Right lobe of liver (tissue), 6 donors: ENCODE data around the gene PDE10A. TPM values are rescaled to one million over a fixed set of nuclear protein-coding genes. Genes with fewer than 3 reads are reported as not detected.

Experiments used
- ATAC-seq, 4 donors: fragments of 200-7000 bp; cut with Tn5 transposase; one replicate each; pipeline ENCODE4 v1.9.1; 2020; ENCODE audit warnings: mild to moderate bottlenecking in 4 of 4, moderate library complexity in 4 of 4
- DNase-seq, 3 donors: peaks; one replicate each; pipeline ENCODE4 v3.0.0-alpha.2; 2020
- H3K27ac ChIP-seq, 3 donors: fragments of 200-600 bp; one replicate each; pipeline ENCODE4 v1.8.0; 2022
- H3K27me3 ChIP-seq, 2 donors: fragments of 200-600 bp; one replicate each; pipeline ENCODE4 v1.8.0; 2022
- H3K36me3 ChIP-seq, 4 donors: fragments of 200-600 bp; sonication (generic) in 1 of 4; one replicate each; pipeline versions ENCODE4 v1.5.1 to v1.8.0; 2017 to 2022; ENCODE audit warnings: control low read depth in 1 of 4
- H3K4me1 ChIP-seq, 4 donors: fragments of 200-600 bp; sonication (generic) in 1 of 4; one replicate each; pipeline versions ENCODE4 v1.5.1 to v1.8.0; 2017 to 2022; ENCODE audit warnings: control low read depth in 1 of 4
- H3K4me3 ChIP-seq, 3 donors: fragments of 200-600 bp; one replicate each; pipeline ENCODE4 v1.8.0; 2022
- H3K9me3 ChIP-seq, 4 donors: fragments of 200-600 bp; sonication (generic) in 1 of 4; one replicate each; pipeline versions ENCODE4 v1.5.1 to v1.8.0; 2017 to 2022; ENCODE audit warnings: control low read depth in 1 of 4
- CTCF ChIP-seq, 4 donors: fragments of 200-600 bp in 3 of 4; fragments of 450-650 bp in 1 of 4; IDR thresholded peaks; one replicate each; pipeline versions ENCODE4 v1.5.1 to v1.8.0; 2016 to 2022; ENCODE audit warnings: antibody characterized with exemption in 4 of 4, mild to moderate bottlenecking in 2 of 4
- POLR2A ChIP-seq: fragments of 450-650 bp; IDR thresholded peaks from one replicate; pipeline ENCODE4 v1.6.1; 2017; ENCODE audit warnings: antibody characterized with exemption, mild to moderate bottlenecking
- WGBS: methylation state at CpG from one replicate; pipeline ENCODE4 v1.1.6; 2018; ENCODE audit warnings: low coverage, low lambda C conversion rate; ENCODE audit not compliant: insufficient coverage; ENCODE audit errors: missing lambda C conversion rate; 5-methylcytosine and 5-hydroxymethylcytosine counted together
- intact Hi-C, 2 donors: fragments of 100-400 bp; cut with DNase I; formaldehyde crosslinking; loops; one replicate each; pipeline versions ENCODE4 v1.11.2 to v1.14.1; 2022
- total RNA-seq, 6 experiments: library from RNA; depleted of rRNA in 2 of 6; stranded (reverse); fragments of >200 nt in 2 of 6; fragmentation: NEBNext Ultra II Directional in 3 of 6; extraction: Animal tissue kit (Norgen Biotek cat#: 25700) in 3 of 6; gene quantifications; one replicate each; pipeline versions ENCODE4 v1.1.0 to v1.2.4, GENCODE V29; 2016 to 2023
- donor health status: DM: no; HTN: yes; CAD: no.
- donor health status: DM: no; HTN: no; CAD: no.
- donor health status: DM: no; HTN: no; CAD: no.
- donor health status: DM: no; HTN: yes; CAD: no.
- donor health status: DM: no; HTN: yes; CAD: no.

Gene PDE10A
- total RNA-seq, 6 experiments from 2014 or later: 0.48 to 1.5 (median 0.65) TPM

- no peaks in the 10 kb centered on the region for H3K4me1 ChIP-seq
- H3K4me3 ChIP-seq: no peak overlapping the region
- no peak for TF ChIP-seq CTCF (IDR thresholded peaks at IDR 0.05)
- no peak for TF ChIP-seq POLR2A
- intact Hi-C loops: no loop called here
- WGBS: 38% methylated on average over 9 of the region's 9 CpGs
- H3K27me3 ChIP-seq: no peaks in the 10 kb centered on the region
- DNase-seq (no peak), ATAC-seq (no peak)
- H3K9me3 ChIP-seq: no peaks in the 10 kb centered on the region
- H3K36me3 ChIP-seq: no peaks in the 10 kb centered on the region
- H3K27ac ChIP-seq: no peak overlapping the region
Measured at GRCh38 chr6:165704045-165704748, 41.2 kb upstream of the PDE10A start.

GRCh38 chr6:165702669-165703068, 39.6 kb upstream of the PDE10A start:
- Histone ChIP-seq H3K27ac (no peak overlapping the region), H3K36me3 (no peaks in the 10 kb centered on the region), H3K4me1 (no peaks in the 10 kb centered on the region), H3K27me3 (no peaks in the 10 kb centered on the region), H3K9me3 (no peaks in the 10 kb centered on the region), H3K4me3 (no peak overlapping the region)
- intact Hi-C loops: no loop called here
- WGBS: 84% methylated on average over 3 of the region's 10 CpGs
- no peak for ATAC-seq
- TF ChIP-seq POLR2A: no peak
- TF ChIP-seq CTCF (IDR thresholded peaks at IDR 0.05): no peak
- DNase-seq: no peak

- no peak overlapping the region for H3K4me3 ChIP-seq
- intact Hi-C loops: no loop called here
- H3K4me1 ChIP-seq: no peaks in the 10 kb centered on the region
- DNase-seq (no peak), ATAC-seq (no peak)
- no peaks in the 10 kb centered on the region for H3K36me3 ChIP-seq
- H3K27me3 ChIP-seq: no peaks in the 10 kb centered on the region
- no peak overlapping the region for H3K27ac ChIP-seq
- no peaks in the 10 kb centered on the region for H3K9me3 ChIP-seq
- TF ChIP-seq CTCF (IDR thresholded peaks at IDR 0.05) (no peak), POLR2A (no peak)
- 78% methylated on average over 8 of the region's 11 CpGs for WGBS
Measured at GRCh38 chr6:165701564-165702354, 38.7 kb upstream of the PDE10A start.

GRCh38 chr6:165701005-165701404, 38.0 kb upstream of the PDE10A start:
- intact Hi-C loops: no loop called here
- Histone ChIP-seq H3K27me3 (no peaks in the 10 kb centered on the region), H3K4me3 (no peak overlapping the region), H3K27ac (no peak overlapping the region), H3K4me1 (no peaks in the 10 kb centered on the region), H3K36me3 (no peaks in the 10 kb centered on the region), H3K9me3 (no peaks in the 10 kb centered on the region)
- DNase-seq (no peak), ATAC-seq (no peak)
- TF ChIP-seq POLR2A (no peak), CTCF (IDR thresholded peaks at IDR 0.05) (no peak)
- WGBS: 65% methylated on average over 4 of the region's 4 CpGs
